HG03439 (cell line): ENCODE results near the gene SGK2.
"Not testable (repeated sequence)": the region's sequence is repeated elsewhere in the genome, so short reads cannot be mapped to it uniquely, and the experiment has no call there.

Experiments
- ATAC-seq: cut with Tn5 transposase; IDR thresholded peaks from one replicate; pipeline ENCODE4 v1.9.1; 2021; ENCODE audit warnings: mild to moderate bottlenecking, moderate library complexity; ENCODE audit not compliant: unreplicated experiment

Gene SGK2

DNA sequence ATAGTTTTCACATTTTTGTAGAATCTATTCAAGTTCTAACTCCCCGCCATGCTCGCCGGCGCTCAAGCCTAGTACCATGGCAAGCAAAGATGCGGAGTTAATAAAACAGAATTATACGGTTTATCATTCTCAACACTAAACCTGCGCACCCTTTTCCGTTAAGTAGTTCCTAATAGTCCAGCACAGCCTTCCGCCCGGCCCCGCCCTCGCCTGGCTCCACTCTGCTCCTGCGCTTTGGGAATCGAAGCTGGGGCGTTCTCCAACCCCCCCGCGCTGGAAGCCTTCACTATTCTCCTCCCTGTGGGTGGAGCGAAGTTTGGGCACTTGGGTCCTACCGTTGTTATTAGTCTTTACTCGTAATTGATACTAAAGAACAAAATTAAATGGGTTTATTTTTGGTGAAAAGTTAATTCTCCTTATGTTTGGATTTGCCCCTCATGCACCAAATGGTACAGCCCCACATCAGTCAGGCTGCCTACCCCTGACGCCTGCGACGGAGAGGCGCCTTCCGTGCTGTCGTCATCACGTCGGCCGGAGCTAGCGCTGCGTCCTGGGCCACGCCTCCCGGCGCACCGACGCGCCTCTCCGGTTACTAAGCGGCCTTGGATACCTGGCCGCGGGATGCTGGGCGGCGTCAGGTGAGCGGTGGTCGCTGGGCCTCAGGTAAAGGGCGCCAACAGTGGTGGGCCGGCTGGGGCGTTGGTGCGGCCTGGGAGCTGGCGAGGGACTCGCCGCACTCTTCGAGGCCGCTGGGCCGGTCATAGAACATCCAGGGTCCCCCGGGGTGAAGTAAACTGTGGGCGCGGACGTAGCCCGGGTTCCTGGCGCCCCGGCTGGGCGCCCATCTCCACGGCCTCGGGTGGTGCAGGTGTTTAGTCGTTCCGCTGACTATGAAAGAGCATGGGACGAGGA is 31.8 kb downstream of the SGK2 start, which contains the start of gene IFT52:
Gene IFT52 (plus strand): TSS at position 546 of the 912 bp plus-strand sequence. CDS start 3,762 bp downstream, outside the sequence.
- peak; percentile 98 for ATAC-seq

DNA sequence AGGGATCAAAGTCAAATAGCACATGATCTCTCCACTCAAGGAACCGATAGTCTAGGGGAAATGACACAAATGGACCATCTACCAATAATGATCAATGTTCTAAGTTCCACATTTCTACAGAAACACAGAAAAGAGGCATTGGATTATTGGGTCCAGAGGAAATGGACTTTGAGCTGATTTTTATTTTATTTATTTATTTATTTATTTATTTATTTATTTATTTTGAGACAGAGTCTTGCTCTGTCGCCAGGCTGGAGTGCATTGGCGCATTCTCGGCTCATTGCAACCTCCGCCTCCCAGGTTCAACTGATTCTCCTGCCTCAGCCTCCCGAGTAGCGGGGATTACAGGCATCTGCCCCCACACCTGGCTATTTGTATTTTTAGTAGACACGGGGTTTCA is 43.1 kb downstream of the SGK2 start:
- not testable (repeated sequence) for ATAC-seq

DNA sequence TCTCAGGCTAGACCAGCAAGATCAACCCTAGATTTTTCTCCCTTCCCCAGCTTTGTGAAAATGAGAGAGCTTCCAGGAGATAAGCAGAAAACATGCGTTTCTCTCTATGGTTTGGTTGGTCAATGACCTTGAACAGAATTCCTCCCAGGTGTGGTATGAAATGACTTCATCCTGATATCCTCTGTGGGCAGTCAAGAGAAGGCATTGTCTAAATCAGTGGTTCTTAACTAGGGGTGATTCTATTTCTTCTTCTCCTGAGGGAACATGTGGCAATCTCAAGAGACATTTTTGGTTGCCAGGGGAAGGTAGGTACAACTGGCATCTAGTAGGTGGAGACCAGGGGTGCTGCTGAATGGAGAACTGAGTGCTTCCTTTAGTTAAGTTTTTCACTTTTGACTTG is 44.3 kb downstream of the SGK2 start:
- no peak for ATAC-seq

DNA sequence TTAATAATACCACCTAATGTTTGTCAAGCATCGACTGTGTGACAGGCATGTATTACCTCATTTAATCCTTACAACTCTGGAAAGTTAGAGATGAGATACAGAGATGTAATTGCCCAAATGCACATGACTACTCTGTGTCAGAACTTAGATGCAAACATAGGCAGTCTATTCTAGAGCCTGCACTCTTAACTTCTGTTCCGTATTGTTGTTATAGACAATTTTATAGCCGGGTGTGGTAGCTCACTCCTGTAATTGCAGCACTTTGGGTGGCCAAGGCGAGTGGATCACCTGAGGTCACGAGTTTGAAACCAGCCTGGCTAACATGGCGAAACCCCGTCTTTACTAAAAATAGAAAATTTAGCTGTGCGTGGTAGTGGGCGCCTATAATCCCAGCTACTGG is 46.9 kb downstream of the SGK2 start:
- no peak for ATAC-seq

DNA sequence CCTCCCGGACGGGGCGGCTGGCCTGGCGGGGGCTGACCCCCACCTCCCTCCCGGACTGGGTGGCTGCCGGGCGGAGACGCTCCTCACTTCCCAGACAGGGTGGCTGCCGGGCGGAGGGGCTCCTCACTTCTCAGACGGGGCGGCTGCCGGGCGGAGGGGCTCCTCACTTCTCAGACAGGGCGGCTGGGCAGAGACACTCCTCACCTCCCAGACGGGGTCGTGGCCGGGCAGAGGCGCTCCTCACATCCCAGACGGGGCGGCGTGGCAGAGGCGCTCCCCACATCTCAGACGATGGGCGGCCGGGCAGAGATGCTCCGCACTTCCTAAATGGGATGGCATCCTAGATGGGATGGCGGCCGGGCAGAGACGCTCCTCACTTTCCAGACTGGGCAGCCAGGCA is 48.5 kb downstream of the SGK2 start:
- not testable (repeated sequence) for ATAC-seq

DNA sequence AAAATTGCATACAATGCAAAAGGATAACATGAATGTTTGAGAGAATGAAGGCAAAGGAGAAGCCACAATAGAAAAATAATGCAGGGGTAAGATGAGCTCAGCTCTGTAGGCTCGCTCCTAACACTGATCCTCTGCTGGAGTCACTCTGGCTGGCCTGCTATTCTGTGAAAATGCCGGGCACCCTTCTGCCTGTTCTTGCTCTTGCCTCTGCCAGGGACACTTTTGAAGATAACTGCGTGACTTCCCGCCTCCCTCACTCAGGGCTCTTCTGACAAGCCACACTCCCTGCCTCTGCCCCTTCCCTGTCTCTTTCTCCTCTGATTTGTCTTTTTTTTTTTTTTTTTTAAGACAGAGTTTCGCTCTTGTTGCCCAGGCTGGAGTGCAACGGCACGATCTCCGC is 72.8 kb downstream of the SGK2 start:
- no peak for ATAC-seq
